K562 (cell line): ENCODE measurements around the gene STON1. TPM values are rescaled to one million over a fixed set of nuclear protein-coding genes. Genes with fewer than 3 reads are reported as not detected.

Source experiments
- ATAC-seq: fragments of 200-7000 bp; cut with Tn5 transposase; 3 replicates; pipeline ENCODE4 v1.9.1; 2020; ENCODE audit warnings: moderate library complexity
- BruUV-seq: library from RNA; stranded (reverse); fragments of 400-500 nt; replicated peaks from 2 replicates; lab custom pipeline; 2021; lab: Mats Ljungman, UMichigan
- CTCF ChIA-PET: fragments of 300-600 bp; formaldehyde crosslinking; extraction: SDS; loops from one replicate; lab custom pipeline; 2021; ENCODE audit warnings: low intra/inter-chr PET ratio; lab: Yijun Ruan, JAX
- POLR2A ChIA-PET: fragments of 300-600, 350-650 bp; sonication (Branson Sonifier 250); formaldehyde crosslinking; extraction: SDS; loops from one replicate; lab custom pipeline; 2021; ENCODE audit warnings: antibody characterized with exemption, inconsistent platforms; lab: Yijun Ruan, JAX
- DNase-seq, 4 experiments: peaks; one replicate each; pipeline versions ENCODE4 v3.0.0 to v3.0.0-alpha.2; 2011 to 2018; ENCODE audit warnings: low spot score in 3 of 4, mixed read lengths in 3 of 4; ENCODE audit errors: extremely low read depth in 1 of 4
- FAIRE-seq: peaks from 2 replicates; lab custom pipeline; 2011; peaks lifted over from hg19 to GRCh38; lab: Jason Lieb, UNC
- H2AFZ ChIP-seq: 2 replicates; pipeline ENCODE4 v1.6.0; 2011; ENCODE audit warnings: low read depth, low read length, control low read depth, inconsistent platforms
- H3K27ac ChIP-seq: fragments of 200-600 bp; 3 replicates; pipeline ENCODE4 v1.8.0; 2011; ENCODE audit warnings: low read depth, mild to moderate bottlenecking, control low read depth, inconsistent platforms, low read length, moderate library complexity, mixed read lengths; ENCODE audit errors: extremely low read depth
- H3K27me3 ChIP-seq, 2 experiments: fragments of 300-600 bp in 1 of 2; 2 replicates in 1 of 2; 3 replicates in 1 of 2; pipeline versions ENCODE4 v1.6.0 to v1.8.0; 2011; ENCODE audit warnings: inconsistent platforms in 2 of 2, low read length in 2 of 2, mild to moderate bottlenecking in 1 of 2, mixed read lengths in 1 of 2, moderate library complexity in 1 of 2; ENCODE audit not compliant: control insufficient read depth in 2 of 2, insufficient read depth in 2 of 2
- H3K36me3 ChIP-seq: fragments of 300-600 bp; 3 replicates; pipeline ENCODE4 v1.8.0; 2011; ENCODE audit warnings: mild to moderate bottlenecking, low read length, inconsistent platforms; ENCODE audit not compliant: control insufficient read depth, insufficient read depth
- H3K4me1 ChIP-seq, 2 experiments: fragments of 200-600 bp in 1 of 2; replicated peaks in 1 of 2; 2 replicates in 1 of 2; 3 replicates in 1 of 2; pipeline versions ENCODE4 v1.5.1 to v1.8.0; 2011; ENCODE audit warnings: inconsistent platforms in 2 of 2, low read length in 2 of 2, mild to moderate bottlenecking in 1 of 2, mixed read lengths in 1 of 2, moderate library complexity in 1 of 2; ENCODE audit not compliant: control insufficient read depth in 2 of 2, insufficient read depth in 2 of 2
- H3K4me2 ChIP-seq: 2 replicates; pipeline ENCODE4 v1.6.1; 2011; ENCODE audit warnings: low read length, control low read depth, inconsistent platforms, mixed read lengths; ENCODE audit not compliant: insufficient read depth
- H3K4me3 ChIP-seq: fragments of 200-600 bp; sonication (generic), shearing (Covaris generic); 2 replicates; pipeline ENCODE4 v1.5.1; 2016; ENCODE audit warnings: control low read depth, inconsistent platforms
- H3K79me2 ChIP-seq: fragments of 200-600 bp; 3 replicates; pipeline ENCODE4 v1.8.0; 2011; ENCODE audit warnings: low read length, inconsistent platforms; ENCODE audit not compliant: control insufficient read depth, insufficient read depth
- H3K9ac ChIP-seq, 2 experiments: 2 replicates each; pipeline versions ENCODE4 v1.6.0 to v1.6.1; 2011; ENCODE audit warnings: low read depth in 2 of 2, low read length in 2 of 2, control low read depth in 1 of 2, inconsistent platforms in 1 of 2, mild to moderate bottlenecking in 1 of 2, mixed read lengths in 1 of 2; ENCODE audit not compliant: insufficient read depth in 1 of 2
- H3K9me1 ChIP-seq: one replicate; pipeline ENCODE4 v1.6.0; 2011; ENCODE audit warnings: inconsistent platforms, mild to moderate bottlenecking, low read length, moderate library complexity; ENCODE audit not compliant: control insufficient read depth, insufficient read depth
- H3K9me3 ChIP-seq: replicated peaks from 2 replicates; pipeline ENCODE4 v1.5.1; 2011; ENCODE audit warnings: low read depth, low read length, inconsistent platforms; ENCODE audit not compliant: control insufficient read depth, insufficient read depth
- H4K20me1 ChIP-seq: replicated peaks from 2 replicates; pipeline ENCODE4 v1.6.1; 2011; ENCODE audit warnings: low read length, inconsistent platforms, mixed read lengths; ENCODE audit not compliant: control insufficient read depth, insufficient read depth
- BDP1 ChIP-seq: IDR thresholded peaks from 3 replicates; pipeline ENCODE4 v1.6.1; 2011; ENCODE audit not compliant: insufficient read length, insufficient read depth
- CBX3 ChIP-seq, 2 experiments: IDR thresholded peaks; 1 replicate in 1 of 2; 2 replicates in 1 of 2; pipeline ENCODE4 v1.6.1; 2012; ENCODE audit warnings: inconsistent platforms in 2 of 2, low read length in 2 of 2, borderline replicate concordance in 1 of 2, control low read depth in 1 of 2
- CHD4 ChIP-seq: fragments of 200-600 bp; sonication (generic); IDR thresholded peaks from 3 replicates; pipeline ENCODE4 v1.6.1; 2012; ENCODE audit warnings: low read depth, mild to moderate bottlenecking, mixed read lengths, low read length, inconsistent platforms; ENCODE audit not compliant: insufficient read depth, insufficient replicate concordance, poor library complexity, severe bottlenecking
- CTCFL ChIP-seq: IDR thresholded peaks from 2 replicates; pipeline ENCODE4 v1.6.1; 2011; ENCODE audit warnings: borderline replicate concordance, low read depth, mild to moderate bottlenecking, moderate library complexity, low read length; ENCODE audit not compliant: insufficient read depth, poor library complexity, severe bottlenecking
- NR4A1 ChIP-seq, 2 experiments: fragments of 250-450 bp in 1 of 2; fragments of 450-650 bp in 1 of 2; sonication (Bioruptor Pico) in 1 of 2; IDR thresholded peaks; 2 replicates each; pipeline versions ENCODE4 v1.4.0 to v1.6.1; 2016 to 2020; ENCODE audit warnings: mild to moderate bottlenecking in 2 of 2, missing compliant biosample characterization in 1 of 2, missing genetic modification characterization in 1 of 2, moderate library complexity in 1 of 2
- RCOR1 ChIP-seq, 2 experiments: IDR thresholded peaks; 2 replicates each; pipeline ENCODE4 v1.6.1; 2012; ENCODE audit warnings: low read depth in 2 of 2, low read length in 2 of 2, borderline replicate concordance in 1 of 2, improper control_type of control experiment in 1 of 2
- RNF2 ChIP-seq: sonication (generic); IDR thresholded peaks from 2 replicates; pipeline ENCODE4 v1.6.1; 2016
- SMAD4 ChIP-seq: fragments of 250-450 bp; sonication (Bioruptor Pico); conservative IDR thresholded peaks from 2 replicates; pipeline ENCODE4 v1.8.0; 2021; ENCODE audit warnings: inconsistent platforms, mild to moderate bottlenecking, moderate library complexity
- SRSF9 ChIP-seq: fragments of 200-400 bp; formaldehyde crosslinking; IDR thresholded peaks from 2 replicates; pipeline ENCODE4 v1.6.1; 2017; ENCODE audit warnings: low read depth, low read length, borderline replicate concordance
- TAF7 ChIP-seq: fragments of 450-650 bp; IDR thresholded peaks from 2 replicates; pipeline ENCODE4 v1.6.1; 2016; ENCODE audit warnings: missing genetic modification characterization, missing compliant biosample characterization
- TFAM ChIP-seq: fragments of 250-450 bp; sonication (Bioruptor Pico); conservative IDR thresholded peaks from 2 replicates; pipeline ENCODE4 v1.5.0; 2021; ENCODE audit warnings: mild to moderate bottlenecking, moderate library complexity
- XRCC3 ChIP-seq: fragments of 450-650 bp; IDR thresholded peaks from 2 replicates; pipeline ENCODE4 v1.6.1; 2017; ENCODE audit warnings: mild to moderate bottlenecking, moderate library complexity
- ZNF146 ChIP-seq: IDR thresholded peaks from one replicate; pipeline ENCODE4 v1.6.1; 2018; ENCODE audit warnings: missing compliant biosample characterization; ENCODE audit not compliant: unreplicated experiment
- WGBS: fragments of 100-300 bp; shearing (Covaris generic); methylation state at CpG from one replicate; pipeline ENCODE4 v1.1.6; 2016; ENCODE audit warnings: low coverage, mixed read lengths; ENCODE audit not compliant: insufficient coverage; ENCODE audit errors: missing lambda C conversion rate; 5-methylcytosine and 5-hydroxymethylcytosine counted together
- in situ Hi-C: fragments of 300-500 bp; cut with MboI; formaldehyde crosslinking; loops from 4 replicates; pipeline ENCODE4 v1.15.0; 2018; ENCODE audit warnings: inconsistent platforms, mixed read lengths
- intact Hi-C: fragments of 100-400 bp; cut with micrococcal nuclease; formaldehyde crosslinking; loops from 2 replicates; pipeline ENCODE4 v1.14.2; 2022
- polyA plus RNA-seq, 8 experiments: library from polyadenylated mRNA; depleted of rRNA in 4 of 8; stranded (reverse) in 5 of 8; unstranded in 3 of 8; fragments of >200 nt; fragmentation: Nextera tagmentation in 2 of 8; fragmentation: Illumina TruSeq in 1 of 8; extraction: Ambion mirVana in 2 of 8; extraction: Trizol in 1 of 8; gene quantifications; 2 replicates each; pipeline versions ENCODE4 v1.2.1 to v1.2.3, GENCODE V29; 2011 to 2014; ENCODE audit warnings: inconsistent platforms in 1 of 8, missing spikeins in 1 of 8
- total RNA-seq, 7 experiments: library from RNA; depleted of rRNA in 6 of 7; stranded (reverse); fragments of >200 nt in 6 of 7; fragmentation: Illumina TruSeq in 2 of 7; extraction: Trizol in 2 of 7; gene quantifications; 2 replicates each; pipeline versions ENCODE4 v1.2.1 to v1.2.3, GENCODE V29; 2011 to 2021; ENCODE audit warnings: low replicate concordance in 1 of 7
- TF ChIP-seq, protein P1 (sequence below), 2 experiments: fragments of 450-650 bp in 1 of 2; sonication (generic) in 1 of 2; formaldehyde crosslinking in 1 of 2; IDR thresholded peaks in 1 of 2; conservative IDR thresholded peaks in 1 of 2; 2 replicates each; pipeline versions ENCODE4 v1.6.1 to v1.8.1; 2016 to 2023; ENCODE audit warnings: mild to moderate bottlenecking in 2 of 2, moderate library complexity in 2 of 2, inconsistent platforms in 1 of 2, missing genetic modification reagents in 1 of 2
- TF ChIP-seq, protein P2 (sequence below): sonication (generic); formaldehyde crosslinking; IDR thresholded peaks from 2 replicates; pipeline ENCODE4 v1.8.0; 2022; ENCODE audit warnings: missing genetic modification reagents, mild to moderate bottlenecking, moderate library complexity, borderline replicate concordance

STON1 gene
- total and polyA plus RNA-seq, 9 of the 15 experiments (the other 6 are each of a cell fraction or from before 2014, with no cell fraction given): 0.07 to 1.2 (median 0.55) TPM

- no peak for TF ChIP-seq CHD4
These were observed 13.9 kb downstream of the STON1 start (continued) for GRCh38 chr2:48543895-48544294.

GRCh38 chr2:48545244-48545643, 15.3 kb downstream of the STON1 start:
- ATAC-seq (peak; percentile 99), DNase-seq (peak; percentile 68 to 86 (median 72)), FAIRE-seq (peak; percentile 89)
- Histone ChIP-seq H3K4me3 (no peak overlapping the region), H3K4me2 (peak overlapping the region; percentile 45), H3K27ac (no peak overlapping the region), H3K36me3 (no peaks in the 10 kb centered on the region), H3K27me3 (no peaks in the 10 kb centered on the region), H3K79me2 (no peaks in the 10 kb centered on the region), H2AFZ (peak overlapping the region; percentile 90), H3K9me3 (no peaks in the 10 kb centered on the region), H3K9ac (no peak overlapping the region; a peak in 1 of 4 replicates), H3K4me1 (0 out of 5 replicates have a peak, but pooled peaks cover 0 to 4% of the 10 kb centered on the region in 2 experiments), H4K20me1 (no peaks in the 10 kb centered on the region), H3K9me1 (no peaks in the 10 kb centered on the region)
- BruUV-seq: no TSS peak
- in situ Hi-C loops (no loop called here), intact Hi-C loops (loop anchor here (1.0 to 2.0 kb wide), 2 partner anchors 22 to 44 kb away; no protein-coding TSS in a partner anchor)
- ChIA-PET CTCF (interaction anchor here (1.8 kb wide), 1 partner anchor 44 kb away, joined by 11 read pairs; no protein-coding TSS in a partner anchor), POLR2A (no interaction called here)
- 6% methylated on average over 10 of the region's 10 CpGs for WGBS
- TF ChIP-seq ZNF146: no peak
- TF ChIP-seq NR4A1 (CRISPR knock-in tag; IDR thresholded peaks at IDR 0.05): no peak
- no peak for TF ChIP-seq NR4A1 (tag; IDR thresholded peaks at IDR 0.05)
- TF ChIP-seq RCOR1 (IDR thresholded peaks at IDR 0.05; ENCODE audit: borderline replicate concordance in 1 of 2, low read depth in 2 of 2, low read length in 2 of 2): peak in 1 of 2 experiments; percentile 46; a peak in 1 of 4 replicates
- TF ChIP-seq SRSF9: no peak
- TF ChIP-seq, protein P1, sequence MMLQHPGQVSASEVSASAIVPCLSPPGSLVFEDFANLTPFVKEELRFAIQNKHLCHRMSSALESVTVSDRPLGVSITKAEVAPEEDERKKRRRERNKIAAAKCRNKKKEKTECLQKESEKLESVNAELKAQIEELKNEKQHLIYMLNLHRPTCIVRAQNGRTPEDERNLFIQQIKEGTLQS (IDR thresholded peaks at IDR 0.05): no peak
- TF ChIP-seq, protein P1 (CRISPR knock-in tag; conservative IDR thresholded peaks at IDR 0.05): no peak
- TF ChIP-seq XRCC3: no peak
- TF ChIP-seq, protein P2, sequence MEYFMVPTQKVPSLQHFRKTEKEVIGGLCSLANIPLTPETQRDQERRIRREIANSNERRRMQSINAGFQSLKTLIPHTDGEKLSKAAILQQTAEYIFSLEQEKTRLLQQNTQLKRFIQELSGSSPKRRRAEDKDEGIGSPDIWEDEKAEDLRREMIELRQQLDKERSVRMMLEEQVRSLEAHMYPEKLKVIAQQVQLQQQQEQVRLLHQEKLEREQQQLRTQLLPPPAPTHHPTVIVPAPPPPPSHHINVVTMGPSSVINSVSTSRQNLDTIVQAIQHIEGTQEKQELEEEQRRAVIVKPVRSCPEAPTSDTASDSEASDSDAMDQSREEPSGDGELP (CRISPR knock-in tag): peak; percentile 84
- no peak for TF ChIP-seq BDP1
- TF ChIP-seq TAF7 (tag): no peak
- peak; percentile 85 for TF ChIP-seq CTCFL
- no peak for TF ChIP-seq RNF2
- TF ChIP-seq CBX3 (IDR thresholded peaks at IDR 0.05; ENCODE audit: borderline replicate concordance in 1 of 2, low read length in 2 of 2): peak in 1 of 2 experiments; percentile 72; a peak in 1 of 3 replicates
- TF ChIP-seq TFAM (CRISPR knock-in tag): no peak
- TF ChIP-seq SMAD4 (CRISPR knock-in tag): peak; percentile 80
